T-helper 17 cell (primary cell): Measurements from ENCODE around the gene OR10R2. TPM values are rescaled to one million over a fixed set of nuclear protein-coding genes. Genes with fewer than 3 reads are reported as not detected.

ENCODE experiments used
- ATAC-seq: fragments of 150-1000 bp; cut with Tn5 transposase; 2 replicates; pipeline ENCODE4 v1.10.0; 2021; ENCODE audit warnings: mild to moderate bottlenecking, moderate library complexity
- DNase-seq, 3 donors: peaks; one replicate each; pipeline versions ENCODE4 v3.0.0 to v3.0.0-alpha.2; 2020 to 2021
- H3K9me3 ChIP-seq: one replicate; pipeline ENCODE4 v1.7.0; 2013; ENCODE audit warnings: low read length, mild to moderate bottlenecking; ENCODE audit not compliant: control insufficient read depth, poor library complexity, severe bottlenecking
- H3K27ac Mint-ChIP-seq: one replicate; pipeline ENCODE4 v1.8.0; 2022; ENCODE audit warnings: mild to moderate bottlenecking, moderate library complexity, mixed read lengths
- H3K27me3 Mint-ChIP-seq: one replicate; pipeline ENCODE4 v1.8.0; 2022; ENCODE audit warnings: mixed read lengths
- H3K36me3 Mint-ChIP-seq: one replicate; pipeline ENCODE4 v1.8.0; 2022; ENCODE audit warnings: low read depth, mixed read lengths
- H3K4me1 Mint-ChIP-seq: one replicate; pipeline ENCODE4 v1.8.0; 2022; ENCODE audit warnings: mild to moderate bottlenecking, mixed read lengths
- H3K4me3 Mint-ChIP-seq: one replicate; pipeline ENCODE4 v1.8.0; 2022; ENCODE audit warnings: mild to moderate bottlenecking, moderate library complexity, mixed read lengths
- total RNA-seq, 4 donors: library from RNA in 2 of 4; stranded (reverse) in 2 of 4; gene quantifications; one replicate each; pipeline ENCODE4 v1.2.3 and lab custom pipeline; 2022 to 2026

OR10R2 gene
- total RNA-seq, 2 donors from 2014 or later = not detected

- Mint-ChIP-seq H3K4me1 (peaks cover 5% of the 10 kb centered on the region), H3K36me3 (peaks cover 2% of the 10 kb centered on the region), H3K27me3 (peaks cover 45% of the 10 kb centered on the region), H3K27ac (no peak overlapping the region), H3K4me3 (no peak overlapping the region)
- DNase-seq (no peak), ATAC-seq (no peak)
- H3K9me3 ChIP-seq = no peaks in the 10 kb centered on the region
Measured at GRCh38 chr1:158496374-158496773, 24.4 kb downstream of the OR10R2 start.

- H3K27me3 Mint-ChIP-seq = peaks cover 47% of the 10 kb centered on the region
- DNase-seq = peak in 2 of 3 donors; percentile 10 to 15
- H3K4me3 Mint-ChIP-seq = no peak overlapping the region
- H3K27ac Mint-ChIP-seq = no peak overlapping the region
- H3K9me3 ChIP-seq = no peaks in the 10 kb centered on the region
- peaks cover 8% of the 10 kb centered on the region for H3K36me3 Mint-ChIP-seq
- no peak for ATAC-seq
- H3K4me1 Mint-ChIP-seq = peaks cover 3% of the 10 kb centered on the region
Measured at GRCh38 chr1:158506369-158506987, 34.5 kb downstream of the OR10R2 start.

- DNase-seq = no peak
- Mint-ChIP-seq H3K36me3 (peaks cover 7% of the 10 kb centered on the region), H3K27ac (no peak overlapping the region), H3K4me1 (peaks cover 3% of the 10 kb centered on the region), H3K27me3 (peaks cover 54% of the 10 kb centered on the region), H3K4me3 (no peak overlapping the region)
- no peaks in the 10 kb centered on the region for H3K9me3 ChIP-seq
- no peak for ATAC-seq
Measured at GRCh38 chr1:158507511-158507910, 35.5 kb downstream of the OR10R2 start.

- Mint-ChIP-seq H3K4me3 (no peak overlapping the region), H3K27me3 (peaks cover 50% of the 10 kb centered on the region), H3K4me1 (peaks cover 2% of the 10 kb centered on the region), H3K36me3 (peaks cover 6% of the 10 kb centered on the region), H3K27ac (no peak overlapping the region)
- H3K9me3 ChIP-seq = no peaks in the 10 kb centered on the region
- DNase-seq = no peak
- ATAC-seq = no peak
Measured at GRCh38 chr1:158509471-158510156, 37.6 kb downstream of the OR10R2 start.

- DNase-seq (no peak), ATAC-seq (no peak)
- Mint-ChIP-seq H3K27ac (no peak overlapping the region), H3K27me3 (peaks cover 39% of the 10 kb centered on the region), H3K4me1 (peaks cover 2% of the 10 kb centered on the region), H3K4me3 (no peak overlapping the region), H3K36me3 (peaks cover 4% of the 10 kb centered on the region)
- no peaks in the 10 kb centered on the region for H3K9me3 ChIP-seq
Measured at GRCh38 chr1:158516966-158517365, 44.9 kb downstream of the OR10R2 start.

GRCh38 chr1:158520021-158520420 is 48.0 kb downstream of the OR10R2 start:
- DNase-seq = no peak
- no peak for ATAC-seq
- no peaks in the 10 kb centered on the region for H3K4me1 Mint-ChIP-seq
- H3K4me3 Mint-ChIP-seq = no peak overlapping the region
- peaks cover 50% of the 10 kb centered on the region for H3K27me3 Mint-ChIP-seq
- peaks cover 4% of the 10 kb centered on the region for H3K36me3 Mint-ChIP-seq
- no peaks in the 10 kb centered on the region for H3K9me3 ChIP-seq
- H3K27ac Mint-ChIP-seq = no peak overlapping the region

GRCh38 chr1:158520955-158521665 is 49.1 kb downstream of the OR10R2 start:
- Mint-ChIP-seq H3K36me3 (peaks cover 4% of the 10 kb centered on the region), H3K27ac (no peak overlapping the region), H3K4me1 (no peaks in the 10 kb centered on the region), H3K4me3 (no peak overlapping the region), H3K27me3 (peaks cover 47% of the 10 kb centered on the region)
- DNase-seq (no peak), ATAC-seq (no peak)
- H3K9me3 ChIP-seq = no peaks in the 10 kb centered on the region

- H3K4me1 Mint-ChIP-seq = no peaks in the 10 kb centered on the region
- H3K27me3 Mint-ChIP-seq = peaks cover 52% of the 10 kb centered on the region
- DNase-seq (no peak), ATAC-seq (no peak)
- no peak overlapping the region for H3K27ac Mint-ChIP-seq
- H3K4me3 Mint-ChIP-seq = no peak overlapping the region
- no peaks in the 10 kb centered on the region for H3K9me3 ChIP-seq
- peaks cover 4% of the 10 kb centered on the region for H3K36me3 Mint-ChIP-seq
Measured at GRCh38 chr1:158521666-158522058, 49.6 kb downstream of the OR10R2 start.

- Mint-ChIP-seq H3K27me3 (peaks cover 75% of the 10 kb centered on the region), H3K27ac (no peak overlapping the region), H3K4me1 (no peaks in the 10 kb centered on the region), H3K4me3 (no peak overlapping the region), H3K36me3 (peaks cover 9% of the 10 kb centered on the region)
- DNase-seq = no peak
- peak; percentile 76 for ATAC-seq
- H3K9me3 ChIP-seq = no peaks in the 10 kb centered on the region
Measured at GRCh38 chr1:158527190-158527815, 55.3 kb downstream of the OR10R2 start.

Other genes with a start within 250 kb of the OR10R2 start
- gene CD1A, start 217.8 kb upstream of the OR10R2 start, total RNA-seq = not detected
- gene CD1C, start 182.3 kb upstream of the OR10R2 start, total RNA-seq = 1 to 10 TPM; 1.6 to 5.0 TPM
- gene CD1B, start 140.7 kb upstream of the OR10R2 start, total RNA-seq = not detected
- gene CD1E, start 118.3 kb upstream of the OR10R2 start, total RNA-seq = under 1 TPM in 1 of 2 donors, not detected in 1; 0.42 TPM
- not detected for gene OR10T2, start 72.8 kb upstream of the OR10R2 start, total RNA-seq
- gene OR10K2, start 46.0 kb upstream of the OR10R2 start, total RNA-seq = not detected
- gene OR10K1, start 10.4 kb upstream of the OR10R2 start, total RNA-seq = not detected
- gene OR6Y1, start 82.2 kb downstream of the OR10R2 start, total RNA-seq = not detected
- not detected for gene OR6P1, start 98.4 kb downstream of the OR10R2 start, total RNA-seq
- gene OR10X1, start 107.7 kb downstream of the OR10R2 start, total RNA-seq = not detected
- gene OR10Z1, start 133.0 kb downstream of the OR10R2 start, total RNA-seq = not detected
- not detected for gene SPTA1, start 214.5 kb downstream of the OR10R2 start, total RNA-seq
- gene OR6K2, start 228.4 kb downstream of the OR10R2 start, total RNA-seq = not detected
- gene OR6K3, start 248.5 kb downstream of the OR10R2 start, total RNA-seq = not detected